Measurements from ENCODE around the gene IGSF10. TPM values are rescaled to one million over a fixed set of nuclear protein-coding genes. Genes with fewer than 3 reads are reported as not detected.
A peak's percentile ranks its signal among the peaks of the same experiment; 100 is the strongest.

IGSF10 gene
- total RNA-seq, 1 donor from 2014 or later = 18.3 TPM

DNA sequence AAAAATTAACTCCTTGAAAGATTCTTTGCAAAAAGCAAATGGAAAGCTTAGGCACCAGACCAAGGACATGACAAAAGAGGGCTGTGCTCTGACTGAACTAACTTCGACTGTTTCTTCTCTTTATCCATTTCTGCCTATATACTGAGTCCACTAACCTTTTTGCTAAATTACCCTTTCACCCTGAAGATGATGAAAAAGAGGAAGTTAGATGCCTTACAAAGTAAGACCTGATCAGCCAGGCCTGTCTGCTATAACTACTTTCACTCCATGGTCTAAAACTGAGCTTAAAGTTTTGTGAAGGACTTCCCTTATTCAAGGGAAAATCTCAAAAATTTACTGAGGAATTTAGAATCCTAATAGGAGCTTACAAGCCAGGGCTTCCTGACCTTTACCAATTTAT lies 6.2 kb upstream of the IGSF10 start:
- no peaks in the 10 kb centered on the region for H3K4me1 ChIP-seq (ENCODE audit: control insufficient read depth in 3 of 3, insufficient read depth in 3 of 3, low read length in 3 of 3)
- H3K36me3 ChIP-seq (ENCODE audit: control insufficient read depth in 3 of 3, insufficient read depth in 3 of 3, low read length in 3 of 3) = no peaks in the 10 kb centered on the region
- H3K4me3 ChIP-seq (ENCODE audit: low read length in 3 of 3) = no peak overlapping the region
- H3K27me3 ChIP-seq (ENCODE audit: control insufficient read depth in 3 of 3, insufficient read depth in 3 of 3, low read length in 3 of 3) = peaks cover 0 to 7% (median under 1%) of the 10 kb centered on the region in 3 donors
- no peaks in the 10 kb centered on the region for H3K9me3 ChIP-seq (ENCODE audit: control insufficient read depth in 3 of 3, low read length in 3 of 3)
- no peak overlapping the region for H3K9ac ChIP-seq (ENCODE audit: low read depth in 1 of 3, low read length in 3 of 3)
- H3K27ac ChIP-seq (ENCODE audit: low read depth, low read length) = no peak overlapping the region

DNA sequence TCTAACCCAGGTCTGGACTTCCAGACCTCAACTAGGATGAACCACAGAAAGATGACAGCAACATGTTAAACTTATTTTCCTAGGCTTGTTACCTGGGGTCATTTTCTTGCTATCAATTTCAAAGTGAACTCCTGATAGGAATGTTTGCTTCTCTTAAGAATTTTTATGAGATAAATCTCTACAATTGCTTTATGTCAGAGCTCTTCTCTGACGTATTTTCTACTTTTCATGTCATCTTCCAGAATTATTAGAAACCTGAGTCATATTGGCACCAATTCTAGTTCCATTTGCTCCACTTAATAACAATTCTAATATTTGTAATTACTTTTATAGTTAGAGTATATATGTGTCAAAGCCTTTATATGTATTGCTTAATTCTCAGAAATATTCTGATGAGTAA lies 2.1 kb upstream of the IGSF10 start:
- peaks cover 8 to 13% (median 9%) of the 10 kb centered on the region in 3 donors for H3K27me3 ChIP-seq (ENCODE audit: control insufficient read depth in 3 of 3, insufficient read depth in 3 of 3, low read length in 3 of 3)
- H3K9ac ChIP-seq (ENCODE audit: low read depth in 1 of 3, low read length in 3 of 3) = no peak overlapping the region
- no peak overlapping the region for H3K4me3 ChIP-seq (ENCODE audit: low read length in 3 of 3)
- H3K9me3 ChIP-seq (ENCODE audit: control insufficient read depth in 3 of 3, low read length in 3 of 3) = no peaks in the 10 kb centered on the region
- no peak overlapping the region for H3K27ac ChIP-seq (ENCODE audit: low read depth, low read length)
- no peaks in the 10 kb centered on the region for H3K4me1 ChIP-seq (ENCODE audit: control insufficient read depth in 3 of 3, insufficient read depth in 3 of 3, low read length in 3 of 3)
- no peaks in the 10 kb centered on the region for H3K36me3 ChIP-seq (ENCODE audit: control insufficient read depth in 3 of 3, insufficient read depth in 3 of 3, low read length in 3 of 3)

DNA sequence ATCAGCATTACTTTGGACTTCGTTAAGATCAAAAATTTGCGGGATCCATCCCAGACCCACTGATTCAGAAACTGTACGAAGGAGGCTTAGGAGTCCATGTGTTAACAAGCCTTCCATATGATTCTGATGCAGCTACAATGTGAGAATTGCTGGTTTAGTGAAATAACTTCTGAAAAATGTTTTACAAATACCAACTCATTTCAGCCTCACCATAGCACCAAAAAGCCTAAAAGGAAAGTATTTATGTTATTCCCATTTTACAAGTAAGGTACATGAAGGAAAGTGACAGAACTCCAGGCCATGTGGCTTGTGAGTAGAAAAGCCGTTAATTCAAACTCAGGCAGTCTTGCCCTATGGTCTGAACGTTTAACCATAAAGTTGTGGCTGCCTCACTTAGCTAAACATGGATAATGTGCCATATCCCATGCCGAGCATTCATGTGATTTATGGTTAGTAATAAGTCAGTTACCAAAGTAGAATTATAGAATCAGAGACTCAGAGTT lies 1.5 kb upstream of the IGSF10 start:
- no peak overlapping the region for H3K4me3 ChIP-seq (ENCODE audit: low read length in 3 of 3)
- no peak overlapping the region for H3K27ac ChIP-seq (ENCODE audit: low read depth, low read length)
- H3K4me1 ChIP-seq (ENCODE audit: control insufficient read depth in 3 of 3, insufficient read depth in 3 of 3, low read length in 3 of 3) = no peaks in the 10 kb centered on the region
- H3K27me3 ChIP-seq (ENCODE audit: control insufficient read depth in 3 of 3, insufficient read depth in 3 of 3, low read length in 3 of 3) = peaks cover 8 to 13% (median 9%) of the 10 kb centered on the region in 3 donors
- no peak overlapping the region for H3K9ac ChIP-seq (ENCODE audit: low read depth in 1 of 3, low read length in 3 of 3)
- H3K36me3 ChIP-seq (ENCODE audit: control insufficient read depth in 3 of 3, insufficient read depth in 3 of 3, low read length in 3 of 3) = no peaks in the 10 kb centered on the region
- H3K9me3 ChIP-seq (ENCODE audit: control insufficient read depth in 3 of 3, low read length in 3 of 3) = no peaks in the 10 kb centered on the region

DNA sequence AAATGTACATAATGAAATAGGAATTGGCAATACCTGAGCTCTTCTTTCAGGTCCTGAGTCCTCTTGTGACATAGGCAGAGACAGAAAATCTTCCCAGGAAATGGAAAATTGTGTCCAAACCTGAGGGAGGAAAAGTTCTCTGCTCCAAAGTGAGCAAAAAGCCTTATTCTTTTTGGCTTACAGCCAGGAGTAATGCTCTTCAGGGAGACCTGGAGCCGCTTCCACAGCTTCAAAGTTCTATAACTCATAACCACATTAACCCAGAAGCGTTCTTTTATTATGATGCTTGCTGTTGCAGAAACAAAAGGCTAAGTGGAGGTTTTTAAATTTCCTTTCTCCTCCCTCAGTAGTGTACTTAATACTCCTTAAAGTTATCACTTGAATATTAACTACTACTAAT lies 633 bp downstream of the IGSF10 start:
- Histone ChIP-seq H3K27ac (ENCODE audit: low read depth, low read length) (no peak overlapping the region), H3K4me1 (ENCODE audit: control insufficient read depth in 3 of 3, insufficient read depth in 3 of 3, low read length in 3 of 3) (no peaks in the 10 kb centered on the region), H3K27me3 (ENCODE audit: control insufficient read depth in 3 of 3, insufficient read depth in 3 of 3, low read length in 3 of 3) (peaks cover 8 to 13% (median 9%) of the 10 kb centered on the region in 3 donors), H3K9ac (ENCODE audit: low read depth in 1 of 3, low read length in 3 of 3) (no peak overlapping the region), H3K4me3 (ENCODE audit: low read length in 3 of 3) (peak overlapping the region in 2 of 3 donors; percentile 44 to 51), H3K9me3 (ENCODE audit: control insufficient read depth in 3 of 3, low read length in 3 of 3) (no peaks in the 10 kb centered on the region), H3K36me3 (ENCODE audit: control insufficient read depth in 3 of 3, insufficient read depth in 3 of 3, low read length in 3 of 3) (no peaks in the 10 kb centered on the region)

DNA sequence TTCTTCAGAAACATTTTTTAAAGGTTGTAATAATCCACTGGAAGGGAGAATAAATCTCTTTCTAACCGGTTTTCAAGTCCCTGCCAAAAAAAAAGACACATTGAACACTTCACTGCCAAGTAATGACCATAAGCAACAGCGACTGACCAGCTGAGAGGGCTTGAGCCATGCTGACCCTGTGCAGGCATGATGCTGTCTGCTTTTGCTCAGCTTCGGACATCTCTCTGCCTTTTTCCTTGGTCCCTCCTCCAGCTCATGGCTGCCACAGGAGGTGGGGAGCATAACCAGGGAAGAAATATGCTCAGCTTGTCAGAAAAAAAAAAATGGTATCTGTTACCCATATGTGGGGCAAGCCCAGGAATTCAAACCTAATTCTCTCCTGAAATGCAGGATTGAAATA lies 1.5 kb downstream of the IGSF10 start:
- no peaks in the 10 kb centered on the region for H3K9me3 ChIP-seq (ENCODE audit: control insufficient read depth in 3 of 3, low read length in 3 of 3)
- H3K27me3 ChIP-seq (ENCODE audit: control insufficient read depth in 3 of 3, insufficient read depth in 3 of 3, low read length in 3 of 3) = peaks cover 8 to 13% (median 9%) of the 10 kb centered on the region in 3 donors
- H3K4me1 ChIP-seq (ENCODE audit: control insufficient read depth in 3 of 3, insufficient read depth in 3 of 3, low read length in 3 of 3) = no peaks in the 10 kb centered on the region
- H3K9ac ChIP-seq (ENCODE audit: low read depth in 1 of 3, low read length in 3 of 3) = no peak overlapping the region
- no peak overlapping the region for H3K27ac ChIP-seq (ENCODE audit: low read depth, low read length)
- H3K36me3 ChIP-seq (ENCODE audit: control insufficient read depth in 3 of 3, insufficient read depth in 3 of 3, low read length in 3 of 3) = no peaks in the 10 kb centered on the region
- H3K4me3 ChIP-seq (ENCODE audit: low read length in 3 of 3) = no peak overlapping the region

DNA sequence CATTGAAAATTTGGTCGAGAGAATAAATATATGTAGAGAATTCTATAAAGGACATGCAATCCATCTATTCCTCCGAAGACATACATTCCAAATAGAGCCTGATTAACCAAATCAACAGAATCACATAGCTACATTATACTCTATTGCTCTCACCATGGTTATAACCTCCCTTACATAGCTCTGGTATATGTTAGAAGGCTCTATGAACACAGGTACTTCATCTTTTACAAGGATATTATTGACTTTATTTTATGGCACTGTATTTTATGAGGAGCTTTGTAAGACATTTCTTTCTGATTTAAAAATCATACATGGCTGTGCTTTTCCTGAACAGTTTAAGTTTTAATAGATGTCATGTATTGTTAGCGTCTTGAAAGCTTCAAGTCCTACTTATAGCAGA lies 4.8 kb downstream of the IGSF10 start:
- H3K9me3 ChIP-seq (ENCODE audit: control insufficient read depth in 3 of 3, low read length in 3 of 3) = no peaks in the 10 kb centered on the region
- no peak overlapping the region for H3K9ac ChIP-seq (ENCODE audit: low read depth in 1 of 3, low read length in 3 of 3)
- peaks cover 1 to 6% (median 2%) of the 10 kb centered on the region in 3 donors for H3K27me3 ChIP-seq (ENCODE audit: control insufficient read depth in 3 of 3, insufficient read depth in 3 of 3, low read length in 3 of 3)
- H3K36me3 ChIP-seq (ENCODE audit: control insufficient read depth in 3 of 3, insufficient read depth in 3 of 3, low read length in 3 of 3) = no peaks in the 10 kb centered on the region
- no peak overlapping the region for H3K27ac ChIP-seq (ENCODE audit: low read depth, low read length)
- no peaks in the 10 kb centered on the region for H3K4me1 ChIP-seq (ENCODE audit: control insufficient read depth in 3 of 3, insufficient read depth in 3 of 3, low read length in 3 of 3)
- no peak overlapping the region for H3K4me3 ChIP-seq (ENCODE audit: low read length in 3 of 3)

DNA sequence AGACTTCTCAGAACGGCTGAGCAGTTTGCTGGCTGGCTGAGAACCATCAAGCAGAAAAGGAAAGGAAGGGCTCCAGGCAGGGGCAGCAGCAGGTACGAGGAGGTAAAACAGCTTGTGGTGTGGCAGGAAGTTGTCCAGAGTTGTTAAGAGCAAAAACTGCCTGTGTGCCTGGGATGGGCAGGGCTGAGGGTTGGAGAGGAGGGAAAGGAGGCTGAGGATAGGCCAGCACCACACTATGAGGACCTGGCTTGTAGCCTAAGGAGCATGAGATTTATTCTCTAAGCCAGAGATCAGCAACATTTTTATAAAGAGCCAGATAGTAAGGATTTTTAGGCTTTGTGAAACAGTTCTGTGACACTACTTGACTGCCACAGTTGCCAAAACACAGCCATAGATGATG lies 8.0 kb downstream of the IGSF10 start:
- no peak overlapping the region for H3K9ac ChIP-seq (ENCODE audit: low read depth in 1 of 3, low read length in 3 of 3)
- no peak overlapping the region for H3K4me3 ChIP-seq (ENCODE audit: low read length in 3 of 3)
- H3K27ac ChIP-seq (ENCODE audit: low read depth, low read length) = no peak overlapping the region
- H3K36me3 ChIP-seq (ENCODE audit: control insufficient read depth in 3 of 3, insufficient read depth in 3 of 3, low read length in 3 of 3) = no peaks in the 10 kb centered on the region
- H3K27me3 ChIP-seq (ENCODE audit: control insufficient read depth in 3 of 3, insufficient read depth in 3 of 3, low read length in 3 of 3) = no peaks in the 10 kb centered on the region
- no peaks in the 10 kb centered on the region for H3K9me3 ChIP-seq (ENCODE audit: control insufficient read depth in 3 of 3, low read length in 3 of 3)
- no peaks in the 10 kb centered on the region for H3K4me1 ChIP-seq (ENCODE audit: control insufficient read depth in 3 of 3, insufficient read depth in 3 of 3, low read length in 3 of 3)

DNA sequence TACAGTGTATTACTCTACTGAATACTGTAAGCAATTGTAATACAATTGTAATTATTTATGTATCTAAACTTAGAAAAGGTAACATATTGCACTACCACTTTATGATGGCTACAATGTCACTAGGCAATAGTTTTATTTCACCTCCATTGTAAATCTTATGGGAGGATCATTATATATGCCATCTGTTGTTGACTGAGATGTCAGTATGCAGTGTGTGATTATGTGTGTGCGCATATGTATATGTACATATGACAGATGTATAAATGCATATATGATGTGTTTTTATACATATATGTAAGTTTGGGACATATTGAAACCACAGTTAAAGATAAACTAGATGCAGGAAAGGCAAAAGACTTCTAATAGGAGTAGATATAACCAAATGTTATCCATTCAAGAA lies 8.5 kb downstream of the IGSF10 start:
- H3K4me3 ChIP-seq (ENCODE audit: low read length in 3 of 3) = no peak overlapping the region
- H3K9ac ChIP-seq (ENCODE audit: low read depth in 1 of 3, low read length in 3 of 3) = no peak overlapping the region
- H3K4me1 ChIP-seq (ENCODE audit: control insufficient read depth in 3 of 3, insufficient read depth in 3 of 3, low read length in 3 of 3) = no peaks in the 10 kb centered on the region
- H3K27me3 ChIP-seq (ENCODE audit: control insufficient read depth in 3 of 3, insufficient read depth in 3 of 3, low read length in 3 of 3) = no peaks in the 10 kb centered on the region
- no peaks in the 10 kb centered on the region for H3K9me3 ChIP-seq (ENCODE audit: control insufficient read depth in 3 of 3, low read length in 3 of 3)
- no peaks in the 10 kb centered on the region for H3K36me3 ChIP-seq (ENCODE audit: control insufficient read depth in 3 of 3, insufficient read depth in 3 of 3, low read length in 3 of 3)
- H3K27ac ChIP-seq (ENCODE audit: low read depth, low read length) = no peak overlapping the region

DNA sequence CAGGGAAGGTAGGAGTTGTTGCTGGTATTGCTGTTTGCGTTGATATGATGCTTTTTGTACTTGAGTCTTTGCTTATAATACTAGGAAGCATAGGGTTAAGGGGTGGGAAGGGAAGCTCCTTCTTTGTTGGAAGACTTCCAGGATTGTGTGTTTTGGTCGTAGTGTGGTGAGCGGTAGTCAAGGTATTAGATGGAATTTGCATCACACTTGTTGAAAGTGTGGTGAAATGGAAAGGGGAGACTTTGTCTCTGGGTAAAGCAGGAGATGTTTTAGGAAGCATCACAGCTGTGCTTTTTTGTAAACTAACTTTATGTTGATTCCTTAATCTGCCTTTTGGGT lies 14.9 kb downstream of the IGSF10 start:
- peaks cover 0 to 7% (median 2%) of the 10 kb centered on the region in 3 donors for H3K9me3 ChIP-seq (ENCODE audit: control insufficient read depth in 3 of 3, low read length in 3 of 3)
- H3K27me3 ChIP-seq (ENCODE audit: control insufficient read depth in 3 of 3, insufficient read depth in 3 of 3, low read length in 3 of 3) = no peaks in the 10 kb centered on the region
- H3K27ac ChIP-seq (ENCODE audit: low read depth, low read length) = no peak overlapping the region
- H3K9ac ChIP-seq (ENCODE audit: low read depth in 1 of 3, low read length in 3 of 3) = no peak overlapping the region
- no peaks in the 10 kb centered on the region for H3K36me3 ChIP-seq (ENCODE audit: control insufficient read depth in 3 of 3, insufficient read depth in 3 of 3, low read length in 3 of 3)
- H3K4me1 ChIP-seq (ENCODE audit: control insufficient read depth in 3 of 3, insufficient read depth in 3 of 3, low read length in 3 of 3) = no peaks in the 10 kb centered on the region
- H3K4me3 ChIP-seq (ENCODE audit: low read length in 3 of 3) = no peak overlapping the region

DNA sequence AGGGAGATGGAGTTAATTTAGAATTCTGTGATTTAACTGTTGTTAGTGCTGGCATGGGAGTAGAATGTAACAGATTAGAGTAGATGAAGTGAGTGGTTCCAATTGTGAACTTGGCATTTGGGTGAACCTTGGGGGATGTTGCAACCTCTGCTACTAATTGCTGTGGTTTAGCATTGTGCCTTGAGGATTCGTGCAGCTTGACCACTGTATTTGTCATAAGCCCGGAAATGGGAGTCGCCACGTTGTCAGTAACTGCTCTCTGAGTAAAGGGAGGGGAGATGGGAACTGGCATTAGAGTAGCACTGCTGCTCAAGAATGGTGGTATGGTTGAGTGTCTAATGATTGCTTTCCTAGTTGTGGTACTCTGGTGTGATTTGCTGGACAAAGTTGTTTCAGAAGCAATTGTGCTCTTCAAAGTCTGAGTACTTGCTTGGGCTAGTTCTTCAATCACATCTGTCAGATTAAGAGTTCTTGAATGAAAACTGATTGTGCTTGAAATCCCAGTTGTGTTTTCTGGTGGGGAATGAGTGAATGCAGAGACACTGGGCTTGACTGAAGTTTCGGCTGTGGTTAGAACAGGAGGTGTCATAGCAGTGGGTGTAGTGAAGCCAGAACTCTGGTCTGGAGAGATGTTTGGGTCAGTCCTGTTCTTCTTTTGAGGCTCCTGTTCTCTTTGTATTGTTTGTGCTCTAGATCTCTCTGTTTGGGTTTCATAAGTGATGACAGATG lies 15.4 kb downstream of the IGSF10 start:
- Histone ChIP-seq H3K36me3 (ENCODE audit: control insufficient read depth in 3 of 3, insufficient read depth in 3 of 3, low read length in 3 of 3) (no peaks in the 10 kb centered on the region), H3K27ac (ENCODE audit: low read depth, low read length) (no peak overlapping the region), H3K9ac (ENCODE audit: low read depth in 1 of 3, low read length in 3 of 3) (no peak overlapping the region), H3K27me3 (ENCODE audit: control insufficient read depth in 3 of 3, insufficient read depth in 3 of 3, low read length in 3 of 3) (no peaks in the 10 kb centered on the region), H3K9me3 (ENCODE audit: control insufficient read depth in 3 of 3, low read length in 3 of 3) (peaks cover 0 to 7% (median 2%) of the 10 kb centered on the region in 3 donors), H3K4me3 (ENCODE audit: low read length in 3 of 3) (no peak overlapping the region), H3K4me1 (ENCODE audit: control insufficient read depth in 3 of 3, insufficient read depth in 3 of 3, low read length in 3 of 3) (no peaks in the 10 kb centered on the region)

Measured in skeletal muscle tissue (tissue), 4 donors.